Activated naive CD8-positive, alpha-beta T cell treated with anti-CD3 and anti-CD28 coated beads, Interleukin-2, amount 10 ng/mL, durations not matched to agents 7 days and 5 days (primary cell): ENCODE measurements around the gene ABL1. TPM values are rescaled to one million over a fixed set of nuclear protein-coding genes. Genes with fewer than 3 reads are reported as not detected.
"Not testable (repeated sequence)": the region's sequence is repeated elsewhere in the genome, so short reads cannot be mapped to it uniquely, and the experiment has no call there.

ENCODE experiments used
- ATAC-seq: fragments of 150-1000 bp; cut with Tn5 transposase; one replicate; pipeline ENCODE4 v1.10.0; 2021; ENCODE audit warnings: low read depth, moderate library complexity
- POLR2A ChIA-PET: fragments of 350-600 bp; sonication (Branson Sonifier 250); formaldehyde crosslinking; loops from one replicate; lab custom pipeline; 2021; ENCODE audit warnings: antibody characterized with exemption; lab: Charles Lee
- DNase-seq: peaks from one replicate; pipeline ENCODE4 v3.0.0; 2021
- H3K27ac Mint-ChIP-seq: one replicate; pipeline ENCODE4 v1.8.0; 2022; ENCODE audit warnings: mild to moderate bottlenecking, mixed read lengths
- H3K27me3 Mint-ChIP-seq: one replicate; pipeline ENCODE4 v1.8.0; 2022; ENCODE audit warnings: mild to moderate bottlenecking, moderate library complexity, mixed read lengths
- H3K36me3 Mint-ChIP-seq: one replicate; pipeline ENCODE4 v1.8.0; 2021; ENCODE audit warnings: mild to moderate bottlenecking, mixed read lengths
- H3K4me1 Mint-ChIP-seq: one replicate; pipeline ENCODE4 v1.8.0; 2021; ENCODE audit warnings: mixed read lengths
- H3K4me3 Mint-ChIP-seq: one replicate; pipeline ENCODE4 v1.8.0; 2022; ENCODE audit warnings: mild to moderate bottlenecking, moderate library complexity, mixed read lengths
- H3K9me3 Mint-ChIP-seq: one replicate; pipeline ENCODE4 v1.8.0; 2021; ENCODE audit warnings: mixed read lengths
- total RNA-seq, 2 experiments: library from RNA; stranded (reverse); gene quantifications; one replicate each; pipeline ENCODE4 v1.2.3, GENCODE V29; 2021

The ABL1 gene
- 10 to 100 TPM; 32.9 to 36.2 TPM for total RNA-seq

DNA sequence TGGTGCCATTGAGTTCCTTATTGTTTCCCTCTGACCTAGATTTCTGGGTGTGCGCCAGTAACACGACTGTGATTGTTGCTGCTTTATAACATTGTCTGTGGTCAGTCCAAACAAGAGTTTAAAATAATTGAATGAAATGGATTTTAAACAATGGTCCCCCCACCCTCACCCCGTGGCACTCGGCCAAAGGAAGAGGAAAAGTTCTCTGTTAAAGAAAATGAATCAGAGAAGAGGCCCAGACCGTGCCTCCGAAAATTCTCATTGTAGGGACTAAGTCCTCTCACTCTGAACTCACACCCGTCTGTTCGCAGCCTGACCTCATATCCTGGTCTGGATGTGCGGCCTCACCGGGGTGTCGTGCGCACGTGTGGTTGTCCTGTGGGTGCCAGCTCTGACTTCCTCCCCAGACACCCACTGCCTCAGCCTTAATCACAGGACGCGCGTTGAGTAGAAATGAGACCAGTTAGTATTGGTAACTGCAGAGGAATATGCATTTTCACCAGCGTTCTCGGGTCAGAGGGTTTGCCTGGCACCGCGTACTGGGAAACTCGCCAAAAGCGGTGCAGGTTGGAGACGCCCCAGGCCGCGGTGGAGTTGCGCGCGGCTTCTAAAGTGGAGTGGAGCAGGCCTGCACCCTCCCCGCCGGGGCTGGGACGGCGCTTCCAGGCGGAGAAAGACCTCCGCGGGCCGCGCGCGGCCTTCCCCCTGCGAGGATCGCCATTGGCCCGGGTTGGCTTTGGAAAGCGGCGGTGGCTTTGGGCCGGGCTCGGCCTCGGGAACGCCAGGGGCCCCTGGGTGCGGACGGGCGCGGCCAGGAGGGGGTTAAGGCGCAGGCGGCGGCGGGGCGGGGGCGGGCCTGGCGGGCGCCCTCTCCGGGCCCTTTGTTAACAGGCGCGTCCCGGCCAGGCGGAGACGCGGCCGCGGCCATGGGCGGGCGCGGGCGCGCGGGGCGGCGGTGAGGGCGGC lies at the start of gene ABL1:
TSS of gene ABL1 (plus strand) at position 884 of the 966 bp plus-strand sequence. CDS start 193 bp downstream, outside the sequence.
- no peaks in the 10 kb centered on the region for H3K9me3 Mint-ChIP-seq
- H3K36me3 Mint-ChIP-seq: no peaks in the 10 kb centered on the region
- peak within 1 kb of the TSS; percentile 90 for H3K27ac Mint-ChIP-seq
- ATAC-seq (peak; percentile 80), DNase-seq (peak; percentile 75)
- peaks cover 19% of the 10 kb centered on the region for H3K4me1 Mint-ChIP-seq
- POLR2A ChIA-PET: no interaction called here
- peaks cover 4% of the 10 kb centered on the region for H3K27me3 Mint-ChIP-seq
- H3K4me3 Mint-ChIP-seq: peak within 1 kb of the TSS; percentile 88

DNA sequence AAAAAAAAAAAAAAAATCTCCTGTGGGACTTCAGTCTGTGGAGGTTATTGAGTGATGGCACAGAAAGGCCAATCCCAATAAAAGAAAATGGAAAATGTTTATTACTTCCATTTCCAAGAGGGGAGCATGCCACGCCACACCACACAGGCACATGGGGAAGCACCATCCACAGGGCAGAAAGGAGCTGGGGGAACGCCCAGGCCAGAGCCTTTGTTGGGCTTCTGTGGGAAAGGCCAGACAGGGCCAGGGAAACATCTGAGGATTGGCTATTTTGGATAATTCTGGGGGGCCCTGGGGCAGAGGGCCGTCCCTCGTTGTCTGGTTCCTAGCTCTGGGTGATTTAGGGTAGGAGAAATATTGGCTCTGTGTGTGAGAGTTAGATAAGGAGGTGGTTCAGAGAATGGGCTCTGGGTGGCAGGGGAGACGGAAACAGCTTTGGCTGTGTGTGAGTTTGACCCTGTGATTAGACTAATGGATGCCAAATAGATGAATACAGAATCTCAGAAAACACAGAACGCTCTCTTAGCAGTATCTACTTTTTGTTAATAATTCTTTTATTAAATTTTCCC lies 49.0 kb upstream of the ABL1 start:
- Mint-ChIP-seq H3K36me3 (peaks cover 12% of the 10 kb centered on the region), H3K4me3 (no peak overlapping the region), H3K27ac (no peak overlapping the region), H3K9me3 (peaks cover 11% of the 10 kb centered on the region), H3K27me3 (peaks cover 3% of the 10 kb centered on the region), H3K4me1 (no peaks in the 10 kb centered on the region)
- ATAC-seq (no peak), DNase-seq (no peak)
- POLR2A ChIA-PET: no interaction called here

DNA sequence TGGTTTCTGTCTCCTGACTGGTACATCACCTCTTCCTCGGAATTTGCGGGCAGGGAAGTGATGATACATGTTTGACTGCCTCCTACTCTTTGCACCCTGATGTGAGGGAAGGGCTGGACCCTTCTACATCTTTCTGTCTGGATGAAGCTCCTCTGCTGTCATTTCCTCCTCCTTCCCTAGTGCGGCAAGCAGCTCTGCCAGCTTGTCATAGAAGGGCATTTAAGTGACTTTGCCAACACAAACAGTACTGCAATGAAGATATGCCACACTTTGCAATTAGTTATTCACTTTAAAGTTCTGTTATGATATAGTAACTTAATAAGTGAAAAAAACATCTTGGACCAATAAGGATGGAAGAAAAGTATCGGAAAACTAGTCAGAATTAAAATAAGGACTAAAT lies 48.5 kb upstream of the ABL1 start:
- no peaks in the 10 kb centered on the region for H3K4me1 Mint-ChIP-seq
- ATAC-seq (no peak), DNase-seq (no peak)
- H3K9me3 Mint-ChIP-seq: peaks cover 11% of the 10 kb centered on the region
- POLR2A ChIA-PET: no interaction called here
- H3K27me3 Mint-ChIP-seq: peaks cover 3% of the 10 kb centered on the region
- peaks cover 12% of the 10 kb centered on the region for H3K36me3 Mint-ChIP-seq
- no peak overlapping the region for H3K27ac Mint-ChIP-seq
- H3K4me3 Mint-ChIP-seq: no peak overlapping the region

DNA sequence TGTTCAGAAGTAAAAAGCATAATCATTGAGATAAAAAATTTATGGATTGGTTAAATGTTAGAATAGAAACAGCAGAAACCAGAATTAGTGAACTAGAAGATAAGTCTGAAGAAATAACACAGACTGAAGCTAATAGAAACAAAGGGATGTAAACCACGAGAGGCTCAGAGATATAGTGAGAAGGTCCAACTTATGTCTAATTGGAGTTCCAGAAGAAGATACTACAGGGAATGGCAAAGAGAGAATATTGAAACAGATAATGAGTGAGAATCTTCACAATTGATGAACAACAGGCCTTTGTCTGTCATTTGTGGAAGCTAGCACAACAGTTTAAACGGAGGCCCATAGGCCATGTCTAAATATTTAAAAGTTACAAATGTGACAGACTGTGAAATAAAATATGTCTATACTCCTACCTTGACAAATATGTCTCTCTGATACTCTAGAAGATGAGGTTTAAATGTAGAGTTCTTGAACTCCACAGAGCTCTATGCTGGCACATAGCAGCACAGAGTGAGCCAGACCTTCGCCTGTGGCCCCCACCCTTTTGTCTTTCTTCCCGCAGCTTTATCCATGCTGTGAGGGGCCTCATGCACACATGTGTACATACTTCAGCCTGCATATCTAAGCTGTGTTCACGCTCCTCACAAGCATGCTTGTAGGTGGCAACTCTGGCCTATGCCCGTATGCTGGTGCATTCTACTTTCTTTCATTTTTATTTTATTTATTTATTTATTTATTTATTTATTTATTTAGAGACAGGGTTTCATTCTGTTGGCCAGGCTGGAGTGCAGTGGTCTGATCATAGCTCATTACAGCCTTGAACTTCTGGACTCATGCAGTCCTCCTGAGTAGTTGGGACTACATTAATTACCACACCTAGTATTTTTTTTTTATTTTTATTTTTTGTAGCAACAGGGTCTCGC lies 45.0 kb upstream of the ABL1 start:
- Mint-ChIP-seq H3K27ac (no peak overlapping the region), H3K4me3 (no peak overlapping the region), H3K9me3 (peaks cover 11% of the 10 kb centered on the region), H3K36me3 (peaks cover 12% of the 10 kb centered on the region), H3K4me1 (no peaks in the 10 kb centered on the region), H3K27me3 (peaks cover 3% of the 10 kb centered on the region)
- DNase-seq (no peak), ATAC-seq (no peak)
- POLR2A ChIA-PET: no interaction called here

DNA sequence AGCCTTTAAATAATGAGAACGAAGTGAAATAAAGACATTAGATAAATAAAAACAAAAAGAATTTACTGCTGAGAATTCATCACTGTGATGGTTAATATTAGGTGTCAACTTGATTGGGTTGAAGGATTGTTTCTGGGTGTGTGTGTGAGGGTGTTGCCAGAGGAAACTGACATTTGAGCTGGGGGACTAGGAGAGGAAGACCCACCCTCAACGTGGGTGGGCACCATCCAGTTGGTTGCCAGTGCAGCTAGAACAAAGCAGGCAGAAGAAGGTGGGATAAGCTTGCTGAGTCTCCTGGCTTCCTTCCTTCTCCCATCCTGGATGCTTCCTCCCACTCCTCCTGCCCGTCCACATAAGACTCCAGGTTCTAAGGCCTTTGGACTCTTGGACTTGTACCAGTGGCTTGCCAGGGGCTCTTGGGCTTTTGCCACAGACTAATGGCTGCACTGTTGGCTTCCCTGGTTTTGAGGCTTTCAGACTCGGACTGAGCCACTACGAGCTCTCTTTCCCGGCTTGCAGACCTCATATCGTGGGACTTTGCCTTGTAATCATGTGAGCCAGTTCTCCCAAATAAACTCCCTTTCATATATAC lies 43.7 kb upstream of the ABL1 start:
- peaks cover 3% of the 10 kb centered on the region for H3K27me3 Mint-ChIP-seq
- DNase-seq (no peak), ATAC-seq (no peak)
- no peak overlapping the region for H3K4me3 Mint-ChIP-seq
- POLR2A ChIA-PET: interaction anchor here (0.6 kb wide), 1 partner anchor 1534 kb away, joined by 5 read pairs; no protein-coding TSS in a partner anchor
- H3K9me3 Mint-ChIP-seq: peaks cover 11% of the 10 kb centered on the region
- H3K4me1 Mint-ChIP-seq: no peaks in the 10 kb centered on the region
- no peak overlapping the region for H3K27ac Mint-ChIP-seq
- H3K36me3 Mint-ChIP-seq: peaks cover 12% of the 10 kb centered on the region

DNA sequence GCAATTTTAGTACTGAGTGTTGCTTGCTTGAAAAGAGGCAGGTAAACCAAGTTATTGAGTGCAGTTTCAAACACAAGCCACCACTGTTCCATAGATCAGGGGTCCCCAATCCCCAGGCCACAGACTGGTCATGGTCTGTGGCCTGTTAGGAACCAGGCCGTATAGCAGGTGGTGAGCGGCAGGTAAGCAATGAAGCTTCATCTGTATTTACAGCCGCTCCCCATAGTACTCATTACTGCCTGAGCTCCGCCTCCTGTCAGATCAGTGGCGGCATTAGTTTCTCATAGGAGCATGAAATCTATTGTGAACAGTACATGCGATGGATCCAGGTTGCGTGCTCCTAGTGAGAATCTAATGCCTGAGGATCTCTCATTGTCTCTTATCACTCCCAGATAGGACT lies 41.5 kb upstream of the ABL1 start:
- ATAC-seq: no peak
- no peak overlapping the region for H3K4me3 Mint-ChIP-seq

DNA sequence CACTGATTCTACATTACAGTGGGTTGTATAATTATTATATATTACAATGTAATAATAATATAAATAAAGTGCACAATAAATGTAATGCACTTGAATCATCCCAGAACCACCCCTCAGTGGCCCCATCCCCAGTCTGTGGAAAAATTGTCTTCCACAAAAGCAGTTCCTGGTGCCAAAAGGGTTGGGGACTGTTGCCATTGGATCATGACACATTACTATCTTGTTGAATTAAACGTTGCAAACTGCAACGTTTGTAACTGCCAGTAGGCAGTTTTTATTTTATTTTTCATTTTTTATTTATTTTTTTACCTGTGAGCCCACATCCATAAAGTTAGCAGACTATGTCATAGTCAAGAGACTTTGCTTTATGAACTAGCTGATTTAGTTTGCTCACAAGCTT lies 41.0 kb upstream of the ABL1 start:
- DNase-seq, ATAC-seq, H3K4me3 Mint-ChIP-seq, H3K4me1 Mint-ChIP-seq, H3K27me3 Mint-ChIP-seq, POLR2A ChIA-PET, H3K9me3 Mint-ChIP-seq, H3K27ac Mint-ChIP-seq, H3K36me3 Mint-ChIP-seq: not testable (repeated sequence)

More for the DNA sequence above, 41.5 kb upstream of the ABL1 start:
- DNase-seq: no peak
- no peaks in the 10 kb centered on the region for H3K27me3 Mint-ChIP-seq
- no peaks in the 10 kb centered on the region for H3K4me1 Mint-ChIP-seq
- POLR2A ChIA-PET: no interaction called here
- H3K9me3 Mint-ChIP-seq: peaks cover 11% of the 10 kb centered on the region
- peaks cover 12% of the 10 kb centered on the region for H3K36me3 Mint-ChIP-seq
- no peak overlapping the region for H3K27ac Mint-ChIP-seq

DNA sequence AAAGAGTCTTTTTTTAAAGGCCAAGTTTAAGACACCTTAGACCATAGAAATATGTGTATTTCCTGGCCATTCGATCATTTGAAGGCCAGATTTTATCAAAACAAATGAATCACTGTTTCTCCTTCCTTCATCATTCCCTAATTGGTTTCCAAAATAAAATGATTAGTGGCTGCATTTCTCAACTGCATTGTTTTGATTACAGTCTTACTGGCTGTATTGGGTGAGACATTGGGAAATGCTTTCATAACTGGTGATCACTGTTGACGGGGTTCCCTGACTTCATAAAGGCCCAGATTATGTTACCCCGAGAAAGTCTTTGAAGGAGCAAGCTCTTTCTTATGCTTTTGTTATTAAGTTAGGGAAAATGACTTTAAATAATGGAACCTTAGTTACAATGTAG lies 40.6 kb upstream of the ABL1 start:
- H3K4me3 Mint-ChIP-seq, H3K27ac Mint-ChIP-seq, H3K4me1 Mint-ChIP-seq, ATAC-seq, H3K27me3 Mint-ChIP-seq, H3K36me3 Mint-ChIP-seq, DNase-seq, POLR2A ChIA-PET, H3K9me3 Mint-ChIP-seq: not testable (repeated sequence)

DNA sequence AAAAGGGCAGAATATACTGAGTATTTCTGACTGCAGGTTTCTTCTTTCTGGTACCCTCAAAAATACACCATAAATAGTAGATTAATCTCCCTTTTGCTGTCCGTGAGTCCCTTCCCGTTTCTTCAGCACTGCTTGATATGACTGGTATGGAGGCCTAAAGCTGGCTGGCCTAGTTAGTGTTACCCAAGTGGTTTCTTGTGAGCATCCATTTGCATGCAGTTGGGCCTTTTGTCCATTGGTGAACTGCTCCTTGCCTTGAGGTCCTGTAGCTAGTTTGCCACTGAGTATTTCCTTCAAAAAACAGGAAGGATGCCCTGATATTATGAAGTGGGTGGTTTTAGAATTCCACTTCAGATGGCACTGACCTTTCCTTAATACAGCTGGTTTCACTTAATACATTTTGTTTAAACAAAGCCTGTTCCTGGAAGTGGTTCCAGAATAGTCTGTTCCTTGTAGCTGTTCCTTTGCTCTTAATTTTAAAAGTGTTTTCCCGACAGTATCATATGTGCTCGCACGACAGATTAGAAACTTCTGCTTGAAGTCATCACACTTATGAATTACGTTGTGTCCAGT lies 40.0 kb upstream of the ABL1 start:
- H3K9me3 Mint-ChIP-seq: peaks cover 2% of the 10 kb centered on the region
- H3K27ac Mint-ChIP-seq: no peak overlapping the region
- no peaks in the 10 kb centered on the region for H3K27me3 Mint-ChIP-seq
- ATAC-seq (no peak), DNase-seq (no peak)
- H3K4me3 Mint-ChIP-seq: no peak overlapping the region
- POLR2A ChIA-PET: no interaction called here
- no peaks in the 10 kb centered on the region for H3K36me3 Mint-ChIP-seq
- no peaks in the 10 kb centered on the region for H3K4me1 Mint-ChIP-seq

DNA sequence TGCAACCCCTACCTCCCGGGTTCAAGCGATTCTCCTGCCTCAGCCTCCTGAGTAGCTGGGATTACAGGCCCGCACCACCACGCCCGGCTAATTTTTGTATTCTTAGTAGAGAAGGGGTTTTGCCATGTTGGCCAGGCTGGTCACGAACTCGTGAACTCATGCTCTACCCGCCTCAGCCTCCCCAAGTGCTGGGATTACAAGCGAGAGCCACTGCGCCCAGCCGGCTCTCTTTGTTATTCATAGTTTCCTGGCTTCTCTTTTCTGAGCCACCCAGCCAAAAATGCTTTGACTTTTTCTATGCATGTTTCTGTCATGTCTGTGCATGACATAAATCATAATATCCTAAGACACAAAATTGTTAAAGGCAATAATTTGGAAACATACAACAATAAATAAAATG lies 31.9 kb upstream of the ABL1 start:
- H3K4me1 Mint-ChIP-seq, POLR2A ChIA-PET, H3K9me3 Mint-ChIP-seq, H3K27ac Mint-ChIP-seq, H3K4me3 Mint-ChIP-seq, H3K36me3 Mint-ChIP-seq, H3K27me3 Mint-ChIP-seq, ATAC-seq, DNase-seq: not testable (repeated sequence)

DNA sequence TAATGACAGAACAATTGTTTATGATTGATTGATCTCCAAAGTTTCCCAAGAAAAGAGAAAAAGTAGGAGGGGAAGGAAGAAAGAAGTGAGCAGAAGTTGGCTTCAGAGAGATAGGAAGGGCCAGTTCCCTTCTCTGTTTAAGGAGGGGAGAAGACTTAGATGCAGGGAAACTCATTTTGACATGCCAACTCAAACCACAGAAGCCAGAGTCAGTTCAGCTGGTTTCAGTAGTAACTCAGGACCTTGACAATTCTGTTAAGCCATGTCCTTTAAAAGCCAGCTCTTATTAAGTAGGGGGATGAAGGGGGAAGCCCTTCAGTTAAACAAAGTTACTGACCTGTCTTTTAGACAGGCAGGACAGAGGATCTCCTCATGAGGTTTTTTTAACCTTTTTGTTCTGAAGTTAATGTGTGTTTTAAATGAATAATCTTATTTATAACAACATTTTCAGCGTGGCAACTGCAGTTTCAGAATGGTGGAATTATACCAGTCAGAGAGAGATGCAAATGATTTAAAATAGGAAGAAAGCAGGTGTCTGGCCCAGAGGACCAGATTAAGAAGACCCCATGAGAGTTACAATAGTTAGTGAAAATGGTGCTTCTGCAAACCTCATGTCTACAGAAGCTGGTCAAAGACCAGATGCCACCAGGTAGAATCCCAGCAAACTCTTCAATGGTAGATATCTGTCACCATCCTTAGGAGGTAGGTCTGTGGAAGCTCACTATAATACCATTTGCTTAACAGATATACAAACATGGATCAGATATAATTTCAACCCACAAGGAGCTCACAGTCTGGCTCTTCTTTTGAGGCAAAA lies 29.3 kb upstream of the ABL1 start:
- no peak overlapping the region for H3K27ac Mint-ChIP-seq
- DNase-seq (no peak), ATAC-seq (no peak)
- H3K4me3 Mint-ChIP-seq: no peak overlapping the region
- peaks cover 5% of the 10 kb centered on the region for H3K9me3 Mint-ChIP-seq
- POLR2A ChIA-PET: no interaction called here
- peaks cover 4% of the 10 kb centered on the region for H3K4me1 Mint-ChIP-seq
- H3K36me3 Mint-ChIP-seq: peaks cover 8% of the 10 kb centered on the region
- no peaks in the 10 kb centered on the region for H3K27me3 Mint-ChIP-seq

DNA sequence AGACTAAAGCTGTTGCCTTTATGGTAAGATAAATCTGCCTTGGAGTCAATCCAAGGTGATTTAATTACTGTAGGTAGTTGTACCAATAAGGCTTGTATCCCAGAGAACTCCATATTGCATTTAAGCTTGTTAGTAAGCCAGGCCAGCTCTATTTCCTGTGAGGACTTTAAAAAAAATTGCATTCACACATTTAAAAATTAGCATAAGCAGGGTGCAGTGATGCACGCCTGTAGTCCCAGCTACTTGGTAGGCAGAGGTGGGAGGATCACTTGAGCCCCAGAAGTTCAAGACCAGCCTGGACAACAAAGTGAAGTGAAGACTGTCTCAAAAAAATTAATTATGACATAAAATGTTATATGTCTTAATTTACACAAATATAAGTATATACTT lies 28.7 kb upstream of the ABL1 start:
- H3K4me3 Mint-ChIP-seq: no peak overlapping the region
- POLR2A ChIA-PET: no interaction called here
- no peak overlapping the region for H3K27ac Mint-ChIP-seq
- no peak for ATAC-seq
- no peak for DNase-seq
- peaks cover 8% of the 10 kb centered on the region for H3K36me3 Mint-ChIP-seq
- H3K9me3 Mint-ChIP-seq: peaks cover 5% of the 10 kb centered on the region
- H3K27me3 Mint-ChIP-seq: no peaks in the 10 kb centered on the region
- H3K4me1 Mint-ChIP-seq: peaks cover 4% of the 10 kb centered on the region
